Measurements from ENCODE around the gene USHBP1.

- no peak for TF ChIP-seq EZH2phosphoT487 (IDR thresholded peaks at IDR 0.05; ENCODE audit: unreplicated experiment)
- TF ChIP-seq ETS1 (IDR thresholded peaks at IDR 0.05): no peak
- no peak for TF ChIP-seq CTCF (conservative IDR thresholded peaks at IDR 0.05; ENCODE audit: low read depth in 2 of 2)
- no peak for TF ChIP-seq CREB1 (CRISPR knock-in tag; IDR thresholded peaks at IDR 0.05; ENCODE audit: low read depth)
- TF ChIP-seq JUNB (IDR thresholded peaks at IDR 0.05; ENCODE audit: unreplicated experiment): no peak
- no peak for TF ChIP-seq ZNF114 (CRISPR knock-in tag; IDR thresholded peaks at IDR 0.05)
- TF ChIP-seq EZH2 (IDR thresholded peaks at IDR 0.05; ENCODE audit: low read depth, unreplicated experiment): no peak
- no peak for TF ChIP-seq POLR2AphosphoS5 (IDR thresholded peaks at IDR 0.05; ENCODE audit: low read depth)
- no peak for TF ChIP-seq REST (IDR thresholded peaks at IDR 0.05; ENCODE audit: unreplicated experiment)
Observed at GRCh38 chr19:17285415-17286135, 21.0 kb upstream of the USHBP1 start.

Measured in GM23338 (cell line).